GM23338 (cell line): ENCODE data around the gene F7. TPM values are rescaled to one million over a fixed set of nuclear protein-coding genes. Genes with fewer than 3 reads are reported as not detected.
"Not testable (repeated sequence)": the region's sequence is repeated elsewhere in the genome, so short reads cannot be mapped to it uniquely, and the experiment has no call there.

ENCODE experiments used
- ATAC-seq: fragments of 200-7000 bp; cut with Tn5 transposase; 3 replicates; pipeline ENCODE4 v1.9.1; 2020
- DNase-seq: peaks from one replicate; pipeline ENCODE4 v3.0.0-alpha.2; 2015; ENCODE audit warnings: low spot score
- H2AFZ ChIP-seq: fragments of 200-600 bp; sonication (generic); 2 replicates; pipeline ENCODE4 v1.8.0; 2016; ENCODE audit warnings: antibody characterized with exemption, mild to moderate bottlenecking, moderate library complexity
- H3F3A ChIP-seq: fragments of 200-600 bp; sonication (generic); replicated peaks from 2 replicates; pipeline ENCODE4 v1.8.0; 2017; ENCODE audit warnings: antibody characterized with exemption, mixed run types, low read depth
- H3K27ac ChIP-seq: fragments of 200-600 bp; sonication (generic); 2 replicates; pipeline ENCODE4 v1.6.1; 2016; ENCODE audit warnings: low read depth
- H3K27me3 ChIP-seq: fragments of 200-600 bp; sonication (generic); 2 replicates; pipeline ENCODE4 v1.8.0; 2016; ENCODE audit warnings: mild to moderate bottlenecking, mixed run types, moderate library complexity; ENCODE audit not compliant: insufficient read depth
- H3K36me3 ChIP-seq: fragments of 200-600 bp; sonication (generic); 2 replicates; pipeline ENCODE4 v1.8.0; 2016; ENCODE audit warnings: mild to moderate bottlenecking; ENCODE audit not compliant: insufficient read depth
- H3K4me1 ChIP-seq: fragments of 200-600 bp; sonication (generic); 2 replicates; pipeline ENCODE4 v1.8.0; 2016; ENCODE audit warnings: mild to moderate bottlenecking, moderate library complexity; ENCODE audit not compliant: insufficient read depth
- H3K4me2 ChIP-seq: fragments of 200-600 bp; sonication (generic); 2 replicates; pipeline ENCODE4 v1.7.1; 2017; ENCODE audit warnings: mixed run types
- H3K4me3 ChIP-seq: fragments of 200-600 bp; sonication (generic); 2 replicates; pipeline ENCODE4 v1.6.1; 2016; ENCODE audit warnings: mixed run types
- H3K79me2 ChIP-seq: fragments of 200-600 bp; sonication (generic); replicated peaks from 2 replicates; pipeline ENCODE4 v1.8.0; 2017; ENCODE audit warnings: mild to moderate bottlenecking; ENCODE audit not compliant: insufficient read depth
- H3K9me2 ChIP-seq: fragments of 200-600 bp; sonication (generic); 2 replicates; pipeline ENCODE4 v1.8.0; 2017; ENCODE audit not compliant: insufficient read depth
- H4K20me1 ChIP-seq: fragments of 200-600 bp; sonication (generic); replicated peaks from 2 replicates; pipeline ENCODE4 v1.8.0; 2017; ENCODE audit warnings: mild to moderate bottlenecking; ENCODE audit not compliant: insufficient read depth
- H3K27ac Mint-ChIP-seq: 2 replicates; pipeline ENCODE4 v1.8.0; 2020; ENCODE audit warnings: inconsistent platforms, mild to moderate bottlenecking, moderate library complexity, mixed read lengths
- H3K27me3 Mint-ChIP-seq: 3 replicates; pipeline ENCODE4 v1.8.0; 2022; ENCODE audit warnings: low read depth, mild to moderate bottlenecking, moderate library complexity, mixed read lengths, inconsistent platforms; ENCODE audit not compliant: insufficient read depth, poor library complexity
- H3K36me3 Mint-ChIP-seq: 3 replicates; pipeline ENCODE4 v1.8.0; 2021; ENCODE audit warnings: low read depth, mild to moderate bottlenecking, inconsistent platforms, moderate library complexity, mixed read lengths
- H3K4me1 Mint-ChIP-seq: 3 replicates; pipeline ENCODE4 v1.8.0; 2020; ENCODE audit warnings: mild to moderate bottlenecking, inconsistent platforms, mixed read lengths
- H3K4me3 Mint-ChIP-seq: 3 replicates; pipeline ENCODE4 v1.8.0; 2021; ENCODE audit warnings: moderate library complexity, mild to moderate bottlenecking, inconsistent platforms, mixed read lengths
- H3K9me3 Mint-ChIP-seq: 3 replicates; pipeline ENCODE4 v1.8.0; 2020; ENCODE audit warnings: moderate library complexity, mild to moderate bottlenecking, inconsistent platforms, mixed read lengths
- CREB1 ChIP-seq: fragments of 250-450 bp; sonication (Bioruptor Pico); IDR thresholded peaks from 2 replicates; pipeline ENCODE4 v1.5.0; 2020; ENCODE audit warnings: low read depth, mild to moderate bottlenecking, moderate library complexity
- CTCF ChIP-seq, 2 experiments: fragments of 200-600 bp in 1 of 2; sonication (generic) in 1 of 2; conservative IDR thresholded peaks; 2 replicates each; pipeline versions ENCODE4 v1.5.1 to v1.6.1; 2016 to 2017; ENCODE audit warnings: antibody characterized with exemption in 2 of 2, low read depth in 2 of 2, mild to moderate bottlenecking in 2 of 2, moderate library complexity in 1 of 2
- EZH2 ChIP-seq: fragments of 200-600 bp; sonication (generic); IDR thresholded peaks from one replicate; pipeline ENCODE4 v1.8.0; 2017; ENCODE audit warnings: antibody characterized with exemption, mild to moderate bottlenecking, low read depth; ENCODE audit not compliant: unreplicated experiment
- EZH2phosphoT487 ChIP-seq: fragments of 200-600 bp; sonication (generic); IDR thresholded peaks from one replicate; pipeline ENCODE4 v1.8.1; 2018; ENCODE audit warnings: antibody characterized with exemption; ENCODE audit not compliant: unreplicated experiment
- NANOG ChIP-seq: IDR thresholded peaks from 2 replicates; pipeline ENCODE4 v1.6.1; 2016; ENCODE audit warnings: antibody characterized with exemption, borderline replicate concordance
- POLR2AphosphoS5 ChIP-seq: IDR thresholded peaks from 2 replicates; pipeline ENCODE4 v1.6.1; 2016; ENCODE audit warnings: antibody characterized with exemption, low read depth
- REST ChIP-seq: IDR thresholded peaks from one replicate; pipeline ENCODE4 v1.6.1; 2018; ENCODE audit warnings: antibody characterized with exemption; ENCODE audit not compliant: unreplicated experiment
- ZNF331 ChIP-seq: fragments of 250-450 bp; sonication (Bioruptor Pico); IDR thresholded peaks from 2 replicates; pipeline ENCODE4 v1.5.0; 2020; ENCODE audit warnings: low read depth, mild to moderate bottlenecking, moderate library complexity
- polyA plus RNA-seq: library from polyadenylated mRNA; unstranded; fragments of >200 nt; fragmentation: Nextera tagmentation; extraction: Ambion mirVana; gene quantifications from 2 replicates; pipeline ENCODE4 v1.2.1, GENCODE V29; 2016
- total RNA-seq: library from RNA; depleted of rRNA; stranded (reverse); fragments of >200 nt; shearing (Covaris generic); gene quantifications from 2 replicates; pipeline ENCODE4 v1.2.3, GENCODE V29; 2014
- TF ChIP-seq, protein P1 (sequence below): IDR thresholded peaks from 2 replicates; pipeline ENCODE4 v1.6.1; 2016; ENCODE audit warnings: antibody characterized with exemption

F7 gene
- total and polyA plus RNA-seq, 2 experiments from 2014 or later: 0.16 to 0.24 TPM

DNA sequence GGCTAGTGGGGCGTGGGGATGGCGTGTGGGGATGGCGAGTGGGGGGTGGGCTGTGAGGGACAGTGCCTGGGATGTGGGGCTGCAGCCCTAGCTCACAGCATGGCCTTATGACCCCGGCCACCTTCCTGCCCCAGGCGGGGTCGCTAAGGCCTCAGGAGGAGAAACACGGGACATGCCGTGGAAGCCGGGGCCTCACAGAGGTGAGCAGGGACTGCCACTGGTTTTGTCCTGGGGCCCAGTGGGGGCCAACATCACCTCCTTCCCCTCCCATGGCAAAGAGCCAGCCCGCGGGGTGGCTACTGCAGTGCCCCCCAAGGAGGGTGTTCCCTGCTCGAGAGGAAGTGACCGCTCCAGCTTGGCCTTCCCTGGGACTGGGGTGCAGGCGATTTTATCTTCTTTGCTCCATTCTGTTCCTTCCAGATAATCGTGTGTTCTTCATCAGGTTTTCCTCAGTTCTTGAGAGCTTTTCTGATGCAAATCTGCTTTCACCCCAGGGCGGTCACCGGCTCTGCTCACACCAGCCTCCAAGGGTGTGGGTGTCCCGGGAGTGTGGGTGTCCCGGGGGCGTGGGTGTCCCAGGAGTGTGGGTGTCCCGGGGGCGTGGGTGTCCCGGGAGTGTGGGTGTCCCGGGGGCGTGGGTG lies 1.2 kb downstream of the F7 start (continued):
- TF ChIP-seq, protein P1, sequence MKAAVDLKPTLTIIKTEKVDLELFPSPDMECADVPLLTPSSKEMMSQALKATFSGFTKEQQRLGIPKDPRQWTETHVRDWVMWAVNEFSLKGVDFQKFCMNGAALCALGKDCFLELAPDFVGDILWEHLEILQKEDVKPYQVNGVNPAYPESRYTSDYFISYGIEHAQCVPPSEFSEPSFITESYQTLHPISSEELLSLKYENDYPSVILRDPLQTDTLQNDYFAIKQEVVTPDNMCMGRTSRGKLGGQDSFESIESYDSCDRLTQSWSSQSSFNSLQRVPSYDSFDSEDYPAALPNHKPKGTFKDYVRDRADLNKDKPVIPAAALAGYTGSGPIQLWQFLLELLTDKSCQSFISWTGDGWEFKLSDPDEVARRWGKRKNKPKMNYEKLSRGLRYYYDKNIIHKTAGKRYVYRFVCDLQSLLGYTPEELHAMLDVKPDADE: no peak
- TF ChIP-seq ZNF331 (CRISPR knock-in tag): no peak
- no peak for TF ChIP-seq EZH2phosphoT487
- TF ChIP-seq REST: no peak
- no peak for TF ChIP-seq POLR2AphosphoS5
- no peak for TF ChIP-seq NANOG

GRCh38 chr13:113108521-113108920 lies 2.9 kb downstream of the F7 start:
- H3K36me3 Mint-ChIP-seq, H3K4me3 ChIP-seq, H3K9me3 Mint-ChIP-seq, H3K79me2 ChIP-seq, H2AFZ ChIP-seq, ATAC-seq, H3K27ac ChIP-seq, H3K4me1 Mint-ChIP-seq, H3K4me2 ChIP-seq, H4K20me1 ChIP-seq, H3K36me3 ChIP-seq, DNase-seq, H3K27ac Mint-ChIP-seq, H3K4me1 ChIP-seq, H3K4me3 Mint-ChIP-seq, H3F3A ChIP-seq, H3K9me2 ChIP-seq: not testable (repeated sequence)
- peaks cover 28% of the 10 kb centered on the region for H3K27me3 ChIP-seq
- peaks cover 21% of the 10 kb centered on the region for H3K27me3 Mint-ChIP-seq

GRCh38 chr13:113109151-113110047 lies 3.8 kb downstream of the F7 start:
- Mint-ChIP-seq H3K27me3 (peaks cover 21% of the 10 kb centered on the region), H3K36me3 (peaks cover 4% of the 10 kb centered on the region; the same call in 2 of the 3 replicates), H3K4me3 (peak overlapping the region; percentile 58), H3K4me1 (peaks cover 9% of the 10 kb centered on the region; the same call in 2 of the 3 replicates), H3K27ac (no peak overlapping the region), H3K9me3 (peaks cover 10% of the 10 kb centered on the region; the same call in 2 of the 3 replicates)
- no peaks in the 10 kb centered on the region for H3F3A ChIP-seq
- TF ChIP-seq, protein P1: no peak
- no peak for TF ChIP-seq CREB1 (CRISPR knock-in tag)
- no peak for TF ChIP-seq EZH2phosphoT487
- TF ChIP-seq CTCF (conservative IDR thresholded peaks at IDR 0.05; ENCODE audit: low read depth in 2 of 2): no peak
- TF ChIP-seq EZH2: peak; percentile 68
- H3K4me2 ChIP-seq: peak overlapping the region; percentile 80
- H3K79me2 ChIP-seq: no peaks in the 10 kb centered on the region
- H3K36me3 ChIP-seq: no peaks in the 10 kb centered on the region
- H3K9me2 ChIP-seq: no peaks in the 10 kb centered on the region
- H3K4me3 ChIP-seq: peak overlapping the region; percentile 54
- H4K20me1 ChIP-seq: no peaks in the 10 kb centered on the region
- ATAC-seq (peak; percentile 71), DNase-seq (peak; percentile 67)
- H3K4me1 ChIP-seq: peaks cover 4% of the 10 kb centered on the region; the same call in 1 of the 2 replicates
- peaks cover 28% of the 10 kb centered on the region for H3K27me3 ChIP-seq
- peak overlapping the region; percentile 94 for H2AFZ ChIP-seq
- H3K27ac ChIP-seq: no peak overlapping the region
